HG02885 (cell line): ENCODE results near the gene UBR7.
"Not testable (repeated sequence)": the region's sequence is repeated elsewhere in the genome, so short reads cannot be mapped to it uniquely, and the experiment has no call there.

ENCODE experiments used
- ATAC-seq: cut with Tn5 transposase; IDR thresholded peaks from one replicate; pipeline ENCODE4 v1.9.1; 2021; ENCODE audit warnings: mild to moderate bottlenecking; ENCODE audit not compliant: unreplicated experiment, poor library complexity

Gene UBR7

DNA sequence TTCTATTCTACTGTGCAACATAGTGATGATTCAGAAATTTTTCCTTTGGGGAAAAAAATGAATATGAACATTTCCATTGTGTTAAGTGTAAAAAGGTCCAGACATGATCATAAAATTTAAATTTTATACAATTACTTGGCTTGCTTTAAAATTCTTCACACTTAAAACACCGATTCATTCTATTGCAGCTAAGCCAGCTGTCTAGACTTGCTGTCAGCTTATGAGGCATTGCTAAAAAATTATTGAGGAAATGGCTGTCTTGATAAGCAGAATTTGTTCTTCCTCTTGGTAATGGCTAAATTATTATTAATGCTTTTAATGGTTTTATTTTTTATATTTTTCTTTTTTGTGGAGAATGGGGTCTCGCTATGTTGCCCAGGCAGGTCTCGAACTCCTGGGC lies 20.1 kb upstream of the UBR7 start:
- no peak for ATAC-seq

DNA sequence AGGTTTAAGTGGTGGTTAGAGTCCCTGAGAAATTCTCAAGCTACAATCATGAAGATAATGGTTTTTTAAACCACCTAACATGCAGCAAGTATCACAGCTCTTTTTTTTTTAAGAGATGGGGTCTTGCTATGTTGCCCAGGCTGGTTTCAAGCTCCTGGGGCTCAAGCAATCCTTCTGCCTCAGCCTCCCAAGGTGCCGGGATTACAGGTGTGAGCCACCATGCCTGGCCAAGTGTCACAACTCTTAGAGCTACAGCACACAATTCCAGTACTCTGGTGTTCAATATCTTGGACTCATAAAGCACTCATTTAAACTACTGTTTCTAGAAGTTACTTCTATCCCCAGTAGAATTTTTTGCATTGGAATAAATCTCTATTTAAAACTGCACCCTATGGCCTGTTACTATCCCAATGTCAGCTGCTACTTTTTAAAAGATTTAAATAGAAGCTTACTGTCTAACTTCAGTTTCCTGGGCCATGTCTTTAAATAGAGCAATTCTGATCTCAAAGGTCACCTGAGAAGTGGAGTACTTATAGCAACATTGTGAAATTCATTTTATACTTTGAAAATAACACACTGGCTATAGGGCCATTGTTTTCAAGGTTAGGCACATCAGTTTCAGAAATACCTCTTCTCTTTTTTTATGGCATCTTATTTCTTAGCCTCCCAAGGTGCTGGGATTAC lies 11.6 kb upstream of the UBR7 start:
- no peak for ATAC-seq

DNA sequence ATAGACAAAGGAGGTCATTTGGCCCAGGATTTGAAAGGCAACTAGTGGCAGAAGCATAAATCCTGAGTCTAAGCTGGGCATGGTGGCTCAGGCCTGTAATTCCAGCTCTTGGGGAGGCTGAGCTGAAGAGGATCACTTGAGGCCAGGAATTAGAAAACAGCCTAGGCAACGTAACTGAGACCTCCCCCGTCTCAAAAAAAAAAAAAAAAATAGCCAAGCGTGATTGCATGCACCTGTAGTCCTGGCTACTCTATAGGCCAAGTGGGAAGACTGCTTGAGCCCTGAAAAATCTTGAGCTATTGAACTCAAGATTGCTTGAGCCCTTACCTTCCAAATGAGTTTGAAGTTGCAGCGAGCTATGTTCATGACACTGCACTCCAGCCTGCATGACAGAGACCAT lies 8.0 kb upstream of the UBR7 start:
- ATAC-seq = no peak

DNA sequence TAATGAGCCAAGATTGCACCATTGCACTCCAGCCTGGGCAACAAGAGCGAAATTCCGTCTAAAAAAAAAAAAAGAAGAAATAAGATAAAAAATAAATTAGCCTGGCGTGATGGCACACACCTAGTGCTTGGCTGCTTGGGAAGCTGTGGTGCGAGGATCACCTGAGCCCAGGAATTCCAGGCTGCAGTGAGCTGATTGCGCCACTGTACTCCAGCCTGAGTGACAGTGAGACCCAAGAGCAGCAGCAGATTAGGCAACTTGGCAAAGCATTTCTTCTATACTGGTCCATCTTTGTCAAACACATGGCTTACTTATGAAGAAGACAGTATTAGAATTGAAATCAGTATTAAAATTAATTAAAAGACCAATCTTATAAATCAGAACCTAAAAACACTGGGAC lies 6.5 kb upstream of the UBR7 start:
- ATAC-seq = no peak

DNA sequence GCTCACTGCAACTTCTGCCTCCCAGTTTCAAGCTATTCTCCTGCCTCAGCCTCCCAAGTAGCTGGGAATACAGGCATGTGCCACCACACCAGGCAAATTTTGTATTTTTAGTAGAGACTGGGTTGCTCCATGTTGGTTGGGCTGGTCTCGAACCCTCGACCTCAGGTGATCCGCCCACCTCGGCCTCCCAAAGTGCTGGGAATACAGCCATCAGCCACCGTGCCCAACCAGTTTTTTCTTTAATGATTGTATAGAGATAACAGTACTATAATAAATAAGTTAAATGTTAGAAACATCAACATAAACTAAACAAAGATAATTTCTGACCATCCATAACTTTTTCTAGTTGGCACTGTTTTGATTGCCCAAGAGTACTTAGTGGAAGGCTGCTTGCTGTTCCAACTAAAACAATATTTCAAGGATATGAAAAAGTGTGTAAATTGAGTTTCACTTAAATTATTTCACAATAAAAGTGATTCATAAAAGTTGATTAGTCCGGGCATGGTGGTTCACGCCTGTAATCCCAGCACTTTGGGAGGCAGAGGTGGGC lies 5.8 kb upstream of the UBR7 start:
- ATAC-seq = no peak

DNA sequence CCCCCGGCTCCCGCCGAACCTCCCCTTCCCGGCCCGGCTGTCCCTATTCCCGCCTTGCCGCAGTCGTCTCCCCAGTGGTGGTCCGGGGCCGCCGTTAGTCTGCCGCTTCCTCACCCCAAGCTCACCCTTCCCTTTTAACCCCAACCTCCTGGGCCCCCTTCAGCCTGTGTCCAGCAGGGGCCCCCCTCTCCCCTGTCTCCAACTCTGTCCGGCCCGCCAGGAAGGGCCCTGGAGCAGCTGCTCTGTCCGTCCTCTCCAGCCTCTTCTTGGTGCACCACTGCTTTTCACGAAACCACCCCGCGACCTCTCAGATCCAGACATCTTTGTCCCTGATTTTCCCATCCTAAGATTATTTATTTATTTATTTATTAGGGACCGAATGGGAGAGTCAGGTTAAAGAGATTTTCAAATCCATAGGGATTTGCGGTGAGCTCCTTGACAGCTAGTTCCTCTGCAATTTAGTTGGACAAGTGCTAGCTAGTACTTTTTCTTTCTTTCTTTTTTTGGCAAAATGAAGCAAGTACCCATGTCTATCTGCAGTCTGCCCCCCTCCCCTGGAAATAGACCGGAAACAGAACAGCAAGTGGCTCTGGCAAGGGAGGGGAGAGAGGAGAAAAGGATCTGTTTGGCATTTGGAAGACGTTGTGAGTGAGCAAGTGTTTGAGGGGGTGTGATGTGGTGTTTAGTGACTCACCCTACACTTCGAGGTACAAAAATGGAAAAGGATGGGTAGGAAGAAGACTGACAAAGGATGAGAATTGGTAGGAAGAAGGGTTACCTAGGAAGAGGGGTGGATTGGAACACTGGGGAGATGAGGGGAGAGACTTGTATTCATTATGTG lies 632 bp downstream of the UBR7 start:
- peak; percentile 47 for ATAC-seq

DNA sequence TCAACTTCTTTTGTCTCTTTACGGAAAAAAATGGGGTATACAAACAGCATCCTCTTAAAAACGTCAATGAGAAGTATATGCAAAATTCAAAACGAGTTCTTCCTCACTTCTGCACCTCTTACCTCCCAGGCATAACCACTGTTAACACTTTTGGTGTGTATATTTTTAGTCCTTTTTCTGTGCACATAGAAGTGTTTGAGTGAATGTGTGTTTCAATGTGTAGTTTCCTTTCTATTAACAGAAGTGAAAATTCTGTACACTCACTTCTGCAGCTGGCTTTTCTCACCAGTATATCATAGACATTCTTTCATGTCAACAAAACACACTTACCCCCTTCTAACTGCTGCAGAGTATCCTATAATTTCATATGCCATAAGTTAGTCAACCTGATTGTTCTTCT lies 5.4 kb downstream of the UBR7 start:
- ATAC-seq = peak; percentile 67

DNA sequence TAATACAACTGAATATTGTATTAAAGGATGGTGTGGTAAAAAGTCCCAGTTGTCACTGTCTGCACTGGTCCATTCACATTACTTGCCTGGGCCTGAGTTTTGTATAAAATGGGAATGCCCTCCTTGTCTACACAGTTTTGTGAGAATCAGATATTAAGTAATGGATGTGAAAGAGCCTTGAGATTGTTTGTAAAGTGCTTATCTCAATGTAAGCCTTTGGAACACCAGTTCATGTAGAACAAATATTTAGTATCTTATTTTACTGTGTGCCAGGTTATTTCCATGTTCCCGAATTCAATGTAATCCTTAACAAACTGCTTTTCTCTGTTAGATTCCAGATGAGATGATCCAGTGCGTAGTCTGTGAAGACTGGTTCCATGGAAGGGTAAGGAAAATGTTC lies 7.5 kb downstream of the UBR7 start:
- no peak for ATAC-seq

DNA sequence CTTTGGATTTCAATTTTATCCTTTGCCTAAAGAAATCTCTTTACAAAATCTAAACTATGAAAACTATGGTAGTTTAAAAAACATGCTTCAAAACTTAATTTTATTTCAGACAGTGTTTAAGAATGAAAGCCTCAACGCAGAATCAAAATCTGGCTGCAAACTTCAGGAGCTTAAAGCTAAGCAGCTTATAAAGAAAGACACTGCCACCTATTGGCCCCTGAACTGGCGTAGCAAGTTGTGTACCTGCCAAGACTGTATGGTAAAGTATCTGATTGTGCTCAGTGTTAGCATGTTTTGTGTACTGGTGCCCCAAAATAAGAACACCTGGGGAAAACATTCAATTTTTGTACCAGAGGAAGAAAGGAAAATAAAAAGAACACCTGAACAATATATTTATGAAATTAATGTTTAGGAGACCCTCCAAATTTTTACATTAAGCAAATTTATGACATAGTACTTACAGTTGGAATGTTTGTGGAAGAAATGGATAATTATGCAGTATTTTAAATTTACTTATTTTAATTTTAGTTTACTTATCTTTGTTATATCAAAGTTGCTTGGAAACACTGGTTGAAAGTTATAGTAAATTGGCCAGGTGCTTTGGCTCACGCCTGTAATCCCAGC lies 12.2 kb downstream of the UBR7 start:
- peak; percentile 78 for ATAC-seq

DNA sequence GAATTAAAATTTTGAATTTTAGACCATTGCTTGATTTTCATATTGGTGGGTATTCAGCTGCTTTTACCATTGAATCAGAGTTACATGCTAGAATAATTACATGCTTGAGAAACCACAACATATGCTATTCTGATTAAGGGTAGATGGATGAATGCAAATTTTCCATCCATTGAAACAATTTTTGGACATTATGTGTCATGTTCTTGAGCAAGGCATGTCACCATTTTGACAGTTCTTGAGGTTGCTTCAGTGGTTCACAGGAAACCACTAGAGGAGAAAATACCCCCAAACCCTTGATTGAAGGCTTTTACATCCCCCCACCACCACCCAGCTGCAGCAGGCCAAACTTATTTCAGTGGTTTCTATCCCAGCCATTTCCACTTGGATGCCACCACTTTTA lies 13.5 kb downstream of the UBR7 start:
- ATAC-seq = no peak

DNA sequence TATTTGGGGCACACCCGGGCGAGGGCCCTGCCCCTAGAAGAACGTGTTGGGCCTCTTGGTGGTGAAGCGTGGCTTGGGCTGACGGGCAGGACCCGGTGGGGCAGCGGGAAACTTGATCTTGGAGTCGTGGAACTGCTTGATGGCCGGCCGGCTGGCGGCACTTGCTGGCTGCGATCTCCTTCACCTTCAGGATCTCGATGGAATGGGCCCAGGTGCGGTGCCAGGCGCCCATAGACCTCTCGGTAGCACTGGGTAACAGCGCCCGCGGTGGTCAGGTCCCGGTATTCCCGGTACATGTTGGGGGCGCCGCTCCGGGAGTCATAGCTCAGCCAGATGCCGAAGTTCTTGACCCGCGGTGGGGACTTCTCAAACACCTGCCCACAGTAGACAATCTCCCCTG lies 16.5 kb downstream of the UBR7 start:
- ATAC-seq = no peak

DNA sequence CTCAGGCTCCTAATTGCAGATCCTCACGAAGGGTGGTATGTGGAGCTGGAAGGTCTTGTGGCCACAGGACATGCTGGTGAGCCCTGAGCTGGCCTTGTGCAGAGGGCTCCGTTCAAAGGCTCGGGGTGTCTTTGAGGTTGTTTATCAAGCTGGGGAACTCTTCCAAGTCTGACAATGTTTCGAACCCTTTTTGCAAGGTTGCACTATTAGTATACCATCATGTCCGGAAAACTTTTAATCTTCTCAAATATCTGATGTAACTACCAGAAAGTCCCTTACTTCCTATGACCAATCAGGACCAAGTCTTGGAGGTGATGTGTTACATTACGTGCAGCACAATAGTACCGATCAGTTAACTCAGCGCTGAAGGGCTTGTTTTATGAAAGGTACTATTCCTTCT lies 21.5 kb downstream of the UBR7 start:
- ATAC-seq = no peak

DNA sequence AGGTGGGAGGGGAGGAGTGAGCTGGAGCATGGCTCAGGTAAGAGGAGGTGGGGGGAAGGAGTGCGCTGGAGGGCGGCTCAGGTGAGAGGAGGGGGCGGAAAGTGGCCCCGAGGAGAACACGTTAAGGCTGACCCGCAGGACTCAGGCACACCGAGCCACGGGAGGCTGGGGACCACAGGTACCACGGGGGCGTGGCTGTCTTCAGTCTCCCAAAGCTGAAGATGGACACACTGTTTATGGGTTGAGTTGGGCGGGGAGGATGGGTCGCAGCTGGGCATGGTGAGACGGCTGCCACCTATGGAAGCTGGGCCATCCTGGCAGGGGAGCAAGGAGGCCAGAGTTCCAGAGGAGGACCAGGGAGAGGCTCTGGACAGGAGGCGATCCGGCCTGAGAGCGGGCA lies 23.5 kb downstream of the UBR7 start:
- no peak for ATAC-seq

DNA sequence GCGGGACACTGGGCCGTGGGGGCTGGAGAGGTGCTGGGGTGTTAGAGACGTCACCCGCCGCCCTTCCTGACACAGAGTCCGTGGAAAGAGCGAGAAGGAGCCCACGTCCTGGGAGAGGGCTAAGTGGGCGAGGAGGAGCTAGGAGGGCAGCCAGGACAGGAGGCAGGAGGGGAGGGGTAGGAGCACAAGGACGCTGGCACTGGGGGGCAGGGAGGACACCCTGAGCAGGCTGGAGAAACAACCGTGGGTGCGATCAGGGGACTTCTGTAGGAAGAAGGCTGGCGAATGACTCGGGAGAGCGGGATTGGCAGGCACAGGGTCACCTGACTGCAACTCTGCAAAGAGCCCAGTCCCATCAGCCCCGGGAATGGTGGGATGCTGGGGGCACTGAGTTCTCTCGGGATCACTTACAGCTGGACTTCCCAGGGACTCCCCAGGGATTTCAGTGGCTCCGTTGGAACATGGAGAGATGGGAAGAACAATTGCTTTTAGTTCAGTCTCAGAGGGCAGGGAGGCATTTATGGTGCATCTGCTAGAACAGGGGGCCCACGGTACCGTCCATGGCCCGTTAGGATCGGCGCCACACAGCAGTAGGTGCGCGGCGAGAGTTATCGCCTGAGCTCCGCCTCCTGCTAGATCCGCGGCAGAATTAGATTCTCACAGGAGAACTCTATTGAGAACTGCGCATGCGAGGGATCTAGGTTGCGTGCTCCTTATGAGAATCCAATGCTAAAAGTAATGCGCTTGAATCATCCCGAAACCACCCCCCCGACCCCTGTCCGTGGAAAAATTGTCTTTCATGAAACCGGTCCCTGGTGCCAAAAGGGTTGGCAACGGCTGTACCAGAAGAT lies 24.3 kb downstream of the UBR7 start:
- ATAC-seq = no peak

DNA sequence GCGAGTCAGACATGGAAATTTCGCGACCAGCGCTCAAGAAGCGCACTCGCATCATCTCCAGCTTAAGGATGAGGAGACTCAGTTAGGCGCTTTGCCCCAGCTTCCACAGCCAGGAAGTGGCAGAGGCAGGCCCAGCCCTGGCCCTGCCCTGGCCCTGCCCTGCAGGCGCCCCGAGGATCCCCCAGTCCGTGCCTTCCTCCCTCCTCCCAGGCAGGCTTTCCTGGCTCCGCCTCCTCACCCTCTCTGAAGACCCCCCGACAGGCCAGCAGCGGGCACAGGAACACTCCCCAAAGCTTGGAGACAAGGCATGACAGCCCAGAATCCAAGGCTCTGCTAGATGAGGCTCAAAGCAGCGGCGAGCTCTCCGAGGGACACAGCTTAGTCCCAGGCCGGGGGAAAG lies 25.1 kb downstream of the UBR7 start:
- no peak for ATAC-seq

DNA sequence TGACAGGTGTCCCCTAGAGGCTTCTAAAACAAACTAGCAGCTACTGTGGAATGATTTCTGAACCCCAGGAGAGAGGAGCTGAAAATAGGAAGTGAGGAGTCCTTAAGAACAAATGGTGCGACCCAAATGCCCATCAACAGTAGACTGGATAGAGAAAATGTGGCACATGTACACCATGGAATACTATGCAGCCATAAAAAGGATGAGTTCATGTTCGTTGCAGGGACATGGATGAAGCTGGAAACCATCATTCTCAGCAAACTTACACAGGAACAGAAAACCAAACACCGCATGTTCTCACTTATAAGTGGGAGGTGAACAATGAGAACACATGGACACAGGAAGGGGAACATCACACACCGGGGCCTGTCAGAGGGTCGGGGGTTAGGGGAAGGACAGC lies 26.0 kb downstream of the UBR7 start:
- ATAC-seq = not testable (repeated sequence)

DNA sequence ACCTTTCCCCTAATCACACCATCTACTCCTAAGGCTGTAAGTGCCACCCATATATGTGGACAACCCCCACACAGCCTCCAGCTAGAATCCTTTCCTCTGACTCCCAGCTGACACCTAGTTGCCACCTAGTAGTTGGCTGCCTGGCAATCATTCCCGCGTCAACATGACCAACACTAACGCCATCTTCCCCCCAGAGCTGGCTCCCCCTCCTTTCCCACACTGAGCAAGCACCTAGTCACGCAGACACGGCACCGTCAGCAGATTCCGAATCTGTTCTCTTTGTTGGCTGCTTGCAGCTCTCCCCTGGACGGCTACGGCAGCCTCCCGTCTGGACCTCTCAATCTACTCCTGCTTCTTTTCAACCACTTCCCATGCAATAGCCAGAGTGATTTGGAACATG lies 27.7 kb downstream of the UBR7 start:
- no peak for ATAC-seq

DNA sequence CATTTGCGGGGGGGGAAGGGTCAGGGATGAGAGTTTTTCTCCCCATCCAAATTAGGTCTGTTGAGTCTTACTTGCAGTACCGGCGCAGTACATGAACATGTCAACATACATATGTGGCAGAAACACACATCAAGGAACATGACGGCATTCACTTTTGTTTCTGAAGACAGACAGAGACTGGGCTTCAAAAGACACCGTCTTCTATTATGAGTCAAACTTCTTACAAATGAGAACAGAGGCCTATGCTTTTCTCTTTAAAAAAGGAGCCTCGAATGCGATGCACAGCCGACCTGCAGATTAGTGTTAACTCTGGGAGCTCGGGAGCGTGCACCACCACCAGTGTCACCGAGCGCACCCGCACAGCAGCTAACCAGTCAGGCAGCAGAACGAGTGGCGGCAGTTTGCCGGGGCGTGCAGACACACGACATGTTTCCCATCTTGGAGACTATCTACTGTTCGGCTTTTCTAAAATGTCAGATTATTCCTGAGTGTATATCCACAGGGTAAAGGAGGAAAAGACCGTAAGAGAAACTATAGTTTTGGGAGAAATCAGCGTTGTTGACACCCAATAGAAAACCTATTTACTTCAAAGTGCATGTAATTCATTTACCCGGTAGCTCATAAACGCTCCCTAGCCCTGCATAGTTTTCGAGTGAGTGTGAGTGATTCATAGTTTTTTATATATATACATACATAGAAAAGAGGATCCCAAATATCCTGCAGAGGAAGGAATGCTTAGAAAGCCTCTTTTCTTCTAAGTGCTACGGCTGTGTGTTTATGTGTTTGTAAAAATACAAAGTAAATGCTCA lies 33.0 kb downstream of the UBR7 start:
- ATAC-seq = no peak

DNA sequence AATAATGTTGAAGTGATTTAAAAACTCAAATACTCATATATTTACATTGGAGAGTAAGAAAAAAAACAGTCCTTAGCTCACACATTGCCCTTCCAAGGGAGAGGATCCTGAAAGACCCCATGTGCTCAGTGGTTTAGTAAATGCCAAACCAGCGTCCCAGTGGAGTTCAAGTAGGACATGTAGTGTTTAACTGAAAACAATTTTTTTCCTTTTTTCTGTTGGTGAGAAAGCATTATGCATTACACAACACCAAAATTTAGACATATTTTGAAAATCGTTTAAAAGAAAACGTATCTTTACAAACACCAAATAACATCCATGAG lies 33.6 kb downstream of the UBR7 start:
- no peak for ATAC-seq
